K562 (cell line): ENCODE results near the gene NR0B2. TPM values are rescaled to one million over a fixed set of nuclear protein-coding genes. Genes with fewer than 3 reads are reported as not detected.

Experiments
- BMI1 ChIP-seq: fragments of 150-350 bp; IDR thresholded peaks from 2 replicates; pipeline ENCODE4 v1.6.1; 2014; ENCODE audit warnings: low read length
- CHD7 ChIP-seq: fragments of 200-600 bp; sonication (generic); IDR thresholded peaks from one replicate; pipeline ENCODE4 v1.6.1; 2012; ENCODE audit warnings: mild to moderate bottlenecking, low read depth, low read length, inconsistent platforms
- GATAD2B ChIP-seq: fragments of 450-650 bp; IDR thresholded peaks from 2 replicates; pipeline ENCODE4 v1.6.1; 2017; ENCODE audit warnings: mild to moderate bottlenecking, borderline replicate concordance
- MXI1 ChIP-seq: IDR thresholded peaks from 2 replicates; pipeline ENCODE4 v1.6.1; 2011; ENCODE audit warnings: low read depth, mild to moderate bottlenecking, improper control_type of control experiment, low read length
- NFRKB ChIP-seq: fragments of 450-650 bp; IDR thresholded peaks from 2 replicates; pipeline ENCODE4 v1.6.1; 2016; ENCODE audit warnings: low read depth
- POLR2AphosphoS2 ChIP-seq: IDR thresholded peaks from 2 replicates; pipeline ENCODE4 v1.6.1; 2012; ENCODE audit warnings: low read length, improper control_type of control experiment
- STAT5A ChIP-seq: IDR thresholded peaks from 2 replicates; pipeline ENCODE4 v1.6.1; 2012; ENCODE audit warnings: low read length, inconsistent platforms, borderline replicate concordance
- THAP12 ChIP-seq: fragments of 250-450 bp; sonication (Bioruptor Pico); IDR thresholded peaks from 2 replicates; pipeline ENCODE4 v1.9.0; 2021; ENCODE audit warnings: mild to moderate bottlenecking, inconsistent platforms
- XRCC3 ChIP-seq: fragments of 450-650 bp; IDR thresholded peaks from 2 replicates; pipeline ENCODE4 v1.6.1; 2017; ENCODE audit warnings: mild to moderate bottlenecking, moderate library complexity
- ZBED1 ChIP-seq: IDR thresholded peaks from 2 replicates; pipeline ENCODE4 v1.6.1; 2014
- ZNF165 ChIP-seq: fragments of 250-450 bp; sonication (Bioruptor Pico); IDR thresholded peaks from 2 replicates; pipeline ENCODE4 v1.4.0; 2020; ENCODE audit warnings: borderline replicate concordance
- ZNF431 ChIP-seq: sonication (generic); formaldehyde crosslinking; IDR thresholded peaks from 2 replicates; pipeline ENCODE4 v1.8.0; 2022; ENCODE audit warnings: mild to moderate bottlenecking, missing genetic modification reagents
- polyA plus RNA-seq, 8 experiments: library from polyadenylated mRNA; depleted of rRNA in 4 of 8; stranded (reverse) in 5 of 8; unstranded in 3 of 8; fragments of >200 nt; fragmentation: Nextera tagmentation in 2 of 8; fragmentation: Illumina TruSeq in 1 of 8; extraction: Ambion mirVana in 2 of 8; extraction: Trizol in 1 of 8; gene quantifications; 2 replicates each; pipeline versions ENCODE4 v1.2.1 to v1.2.3, GENCODE V29; 2011 to 2014; ENCODE audit warnings: inconsistent platforms in 1 of 8, missing spikeins in 1 of 8
- total RNA-seq, 7 experiments: library from RNA; depleted of rRNA in 6 of 7; stranded (reverse); fragments of >200 nt in 6 of 7; fragmentation: Illumina TruSeq in 2 of 7; extraction: Trizol in 2 of 7; gene quantifications; 2 replicates each; pipeline versions ENCODE4 v1.2.1 to v1.2.3, GENCODE V29; 2011 to 2021; ENCODE audit warnings: low replicate concordance in 1 of 7

Gene NR0B2
- total and polyA plus RNA-seq, 9 of the 15 experiments (the other 6 are each of a cell fraction or from before 2014, with no cell fraction given): not detected

GRCh38 chr1:26889551-26890466, 24.0 kb downstream of the NR0B2 start, which contains the start of gene GPN2 (continued):
- TF ChIP-seq CHD7: no peak
- no peak for TF ChIP-seq BMI1
- TF ChIP-seq ZNF431 (CRISPR knock-in tag): peak; percentile 86
- TF ChIP-seq ZBED1: peak; percentile 90; the same call in 1 of the 2 replicates
- TF ChIP-seq POLR2AphosphoS2: peak; percentile 99
- no peak for TF ChIP-seq ZNF165
- 0 out of 2 replicates have a peak, but pooled peaks have one; percentile 25 for TF ChIP-seq THAP12 (CRISPR knock-in tag)
- peak; percentile 34; the same call in 1 of the 2 replicates for TF ChIP-seq MXI1
- no peak for TF ChIP-seq GATAD2B
- no peak; the same call in 1 of the 2 replicates for TF ChIP-seq STAT5A
- TF ChIP-seq NFRKB: no peak
- no peak for TF ChIP-seq XRCC3
